Measurements from ENCODE around the gene CCDC78. TPM values are rescaled to one million over a fixed set of nuclear protein-coding genes. Genes with fewer than 3 reads are reported as not detected.

The CCDC78 gene
- total and polyA plus RNA-seq, 2 of the 13 experiments (the other 11 are each of a cell fraction or from before 2014, with no cell fraction given), result 0.53 to 1.5 TPM

DNA sequence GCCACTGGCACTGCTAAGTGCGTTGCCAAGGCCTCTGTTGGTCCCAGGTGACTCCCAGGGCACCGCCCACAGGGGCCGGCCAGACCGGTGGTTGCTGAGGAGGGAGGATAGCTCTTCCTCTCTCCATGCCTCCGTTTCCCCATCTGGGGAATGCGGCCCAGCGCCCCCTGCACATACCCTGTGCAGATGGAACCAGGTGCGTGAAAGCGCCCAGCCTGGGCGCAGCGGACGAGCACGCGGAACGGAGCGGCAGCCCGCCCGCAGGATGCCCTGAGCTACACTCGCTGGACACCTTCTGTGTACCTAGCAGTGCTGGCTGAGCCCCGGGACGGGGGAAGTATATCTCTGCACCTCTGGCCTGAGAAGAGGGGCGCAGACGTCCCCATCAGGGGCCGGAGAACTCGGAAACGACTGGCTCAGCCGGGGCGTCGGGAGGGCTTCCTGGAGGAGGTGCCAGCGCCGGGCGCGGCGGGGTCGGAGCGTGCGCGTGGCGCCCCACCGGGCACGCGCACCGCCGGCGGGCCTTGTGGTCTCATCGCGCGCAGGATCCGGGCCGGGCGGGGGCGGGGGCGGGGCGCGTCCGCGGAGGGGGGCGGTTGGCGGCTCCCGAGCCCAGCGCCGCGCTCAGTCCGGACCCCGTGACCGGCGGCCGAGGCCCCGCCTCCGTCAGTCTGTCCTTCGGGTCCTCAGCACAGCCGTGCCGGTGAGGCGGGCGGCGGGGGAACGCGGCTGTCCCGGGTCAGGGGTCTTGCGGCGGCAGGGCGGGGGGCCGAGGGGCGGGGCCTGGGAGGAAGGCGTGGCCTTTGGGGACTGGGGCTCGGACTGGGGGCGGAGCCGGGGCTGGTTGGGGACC is at the start of gene CCDC78, which contains the start of gene HAGHL (continued):
- TF ChIP-seq, protein P1, sequence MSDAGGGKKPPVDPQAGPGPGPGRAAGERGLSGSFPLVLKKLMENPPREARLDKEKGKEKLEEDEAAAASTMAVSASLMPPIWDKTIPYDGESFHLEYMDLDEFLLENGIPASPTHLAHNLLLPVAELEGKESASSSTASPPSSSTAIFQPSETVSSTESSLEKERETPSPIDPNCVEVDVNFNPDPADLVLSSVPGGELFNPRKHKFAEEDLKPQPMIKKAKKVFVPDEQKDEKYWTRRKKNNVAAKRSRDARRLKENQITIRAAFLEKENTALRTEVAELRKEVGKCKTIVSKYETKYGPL (CRISPR knock-in tag; IDR thresholded peaks at IDR 0.05), result no peak
- TF ChIP-seq, protein P2, sequence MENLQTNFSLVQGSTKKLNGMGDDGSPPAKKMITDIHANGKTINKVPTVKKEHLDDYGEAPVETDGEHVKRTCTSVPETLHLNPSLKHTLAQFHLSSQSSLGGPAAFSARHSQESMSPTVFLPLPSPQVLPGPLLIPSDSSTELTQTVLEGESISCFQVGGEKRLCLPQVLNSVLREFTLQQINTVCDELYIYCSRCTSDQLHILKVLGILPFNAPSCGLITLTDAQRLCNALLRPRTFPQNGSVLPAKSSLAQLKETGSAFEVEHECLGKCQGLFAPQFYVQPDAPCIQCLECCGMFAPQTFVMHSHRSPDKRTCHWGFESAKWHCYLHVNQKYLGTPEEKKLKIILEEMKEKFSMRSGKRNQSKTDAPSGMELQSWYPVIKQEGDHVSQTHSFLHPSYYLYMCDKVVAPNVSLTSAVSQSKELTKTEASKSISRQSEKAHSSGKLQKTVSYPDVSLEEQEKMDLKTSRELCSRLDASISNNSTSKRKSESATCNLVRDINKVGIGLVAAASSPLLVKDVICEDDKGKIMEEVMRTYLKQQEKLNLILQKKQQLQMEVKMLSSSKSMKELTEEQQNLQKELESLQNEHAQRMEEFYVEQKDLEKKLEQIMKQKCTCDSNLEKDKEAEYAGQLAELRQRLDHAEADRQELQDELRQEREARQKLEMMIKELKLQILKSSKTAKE (CRISPR knock-in tag; IDR thresholded peaks at IDR 0.05; ENCODE audit: borderline replicate concordance), result no peak
- TF ChIP-seq ZBTB7A (CRISPR knock-in tag; IDR thresholded peaks at IDR 0.05) (0 out of 2 replicates have a peak, but pooled peaks have one; percentile 33), HOXD1 (CRISPR knock-in tag; IDR thresholded peaks at IDR 0.05) (no peak), DBP (CRISPR knock-in tag; IDR thresholded peaks at IDR 0.05; ENCODE audit: not compliant biosample characterization) (no peak), RELA (CRISPR knock-in tag; IDR thresholded peaks at IDR 0.05) (no peak), ZFP36 (IDR thresholded peaks at IDR 0.05; ENCODE audit: borderline replicate concordance, low read depth, low read length, partially characterized antibody) (peak; percentile 95), KDM5B (CRISPR knock-in tag; IDR thresholded peaks at IDR 0.05; ENCODE audit: borderline replicate concordance) (0 out of 2 replicates have a peak, but pooled peaks have one; percentile 22), ZBTB42 (CRISPR knock-in tag; IDR thresholded peaks at IDR 0.05) (no peak), SIN3B (IDR thresholded peaks at IDR 0.05; ENCODE audit: low read length) (no peak), HOXA3 (CRISPR knock-in tag; IDR thresholded peaks at IDR 0.05) (no peak; the same call in 1 of the 2 replicates), HMG20A (CRISPR knock-in tag; IDR thresholded peaks at IDR 0.05; ENCODE audit: borderline replicate concordance) (no peak), CTCF (CRISPR knock-in tag; IDR thresholded peaks at IDR 0.05) (peak; percentile 13; the same call in 1 of the 2 replicates), ZFP36L1 (CRISPR knock-in tag; IDR thresholded peaks at IDR 0.05) (no peak), GABPB1 (CRISPR knock-in tag; IDR thresholded peaks at IDR 0.05) (no peak)
- TF ChIP-seq, protein P3, sequence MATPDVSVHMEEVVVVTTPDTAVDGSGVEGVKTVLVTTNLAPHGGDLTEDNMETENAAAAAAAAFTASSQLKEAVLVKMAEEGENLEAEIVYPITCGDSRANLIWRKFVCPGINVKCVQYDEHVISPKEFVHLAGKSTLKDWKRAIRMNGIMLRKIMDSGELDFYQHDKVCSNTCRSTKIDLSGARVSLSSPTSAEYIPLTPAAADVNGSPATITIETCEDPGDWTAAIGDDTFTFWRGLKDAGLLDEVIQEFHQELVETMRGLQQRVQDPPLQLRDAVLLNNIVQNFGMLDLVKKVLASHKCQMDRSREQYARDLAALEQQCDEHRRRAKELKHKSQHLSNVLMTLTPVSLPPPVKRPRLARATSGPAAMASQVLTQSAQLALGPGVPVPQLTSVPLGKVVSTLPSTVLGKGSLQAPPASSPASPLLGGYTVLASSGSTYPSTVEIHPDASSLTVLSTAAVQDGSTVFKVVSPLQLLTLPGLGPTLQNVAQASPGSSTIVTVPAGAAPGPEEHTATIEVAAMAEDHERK (CRISPR knock-in tag; IDR thresholded peaks at IDR 0.05; ENCODE audit: low read depth), result no peak
- TF ChIP-seq, protein P4, sequence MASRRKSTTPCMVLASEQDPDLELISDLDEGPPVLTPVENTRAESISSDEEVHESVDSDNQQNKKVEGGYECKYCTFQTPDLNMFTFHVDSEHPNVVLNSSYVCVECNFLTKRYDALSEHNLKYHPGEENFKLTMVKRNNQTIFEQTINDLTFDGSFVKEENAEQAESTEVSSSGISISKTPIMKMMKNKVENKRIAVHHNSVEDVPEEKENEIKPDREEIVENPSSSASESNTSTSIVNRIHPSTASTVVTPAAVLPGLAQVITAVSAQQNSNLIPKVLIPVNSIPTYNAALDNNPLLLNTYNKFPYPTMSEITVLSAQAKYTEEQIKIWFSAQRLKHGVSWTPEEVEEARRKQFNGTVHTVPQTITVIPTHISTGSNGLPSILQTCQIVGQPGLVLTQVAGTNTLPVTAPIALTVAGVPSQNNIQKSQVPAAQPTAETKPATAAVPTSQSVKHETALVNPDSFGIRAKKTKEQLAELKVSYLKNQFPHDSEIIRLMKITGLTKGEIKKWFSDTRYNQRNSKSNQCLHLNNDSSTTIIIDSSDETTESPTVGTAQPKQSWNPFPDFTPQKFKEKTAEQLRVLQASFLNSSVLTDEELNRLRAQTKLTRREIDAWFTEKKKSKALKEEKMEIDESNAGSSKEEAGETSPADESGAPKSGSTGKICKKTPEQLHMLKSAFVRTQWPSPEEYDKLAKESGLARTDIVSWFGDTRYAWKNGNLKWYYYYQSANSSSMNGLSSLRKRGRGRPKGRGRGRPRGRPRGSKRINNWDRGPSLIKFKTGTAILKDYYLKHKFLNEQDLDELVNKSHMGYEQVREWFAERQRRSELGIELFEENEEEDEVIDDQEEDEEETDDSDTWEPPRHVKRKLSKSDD (CRISPR knock-in tag; IDR thresholded peaks at IDR 0.05; ENCODE audit: low read depth), result no peak
- TF ChIP-seq, protein P5, sequence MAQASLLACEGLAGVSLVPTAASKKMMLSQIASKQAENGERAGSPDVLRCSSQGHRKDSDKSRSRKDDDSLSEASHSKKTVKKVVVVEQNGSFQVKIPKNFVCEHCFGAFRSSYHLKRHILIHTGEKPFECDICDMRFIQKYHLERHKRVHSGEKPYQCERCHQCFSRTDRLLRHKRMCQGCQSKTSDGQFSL (CRISPR knock-in tag; IDR thresholded peaks at IDR 0.05), result no peak
